AG04450 (cell line): ENCODE results near the gene TMEM31. TPM values are rescaled to one million over a fixed set of nuclear protein-coding genes. Genes with fewer than 3 reads are reported as not detected.

Experiments
- CTCF ChIA-PET: fragments of 300-600, 350-600 bp; formaldehyde crosslinking; extraction: SDS; loops from one replicate; lab custom pipeline; 2022; ENCODE audit warnings: antibody characterized with exemption, inconsistent platforms; lab: Charles Lee
- POLR2A ChIA-PET: fragments of 350-600 bp; formaldehyde crosslinking; extraction: SDS; loops from one replicate; lab custom pipeline; 2021; ENCODE audit warnings: antibody characterized with exemption, inconsistent platforms; lab: Yijun Ruan, JAX
- DNase-seq: peaks from one replicate; pipeline ENCODE4 v3.0.0-alpha.2; 2011; ENCODE audit warnings: low read depth, low spot score
- H3K27ac ChIP-seq: one replicate; pipeline ENCODE4 v1.5.1; 2012; ENCODE audit warnings: low read depth, low read length, control low read depth
- H3K27me3 ChIP-seq: one replicate; pipeline ENCODE4 v1.6.0; 2012; ENCODE audit warnings: low read length; ENCODE audit not compliant: control insufficient read depth, insufficient read depth
- H3K4me3 ChIP-seq: 2 replicates; pipeline ENCODE4 v1.5.1; 2011; ENCODE audit warnings: mild to moderate bottlenecking, low read depth, low read length, control low read depth
- H3K9me3 ChIP-seq: 2 replicates; pipeline ENCODE4 v1.5.1; 2012; ENCODE audit warnings: low read length; ENCODE audit not compliant: control insufficient read depth, insufficient read depth
- CTCF ChIP-seq: IDR thresholded peaks from 2 replicates; pipeline ENCODE4 v1.5.1; 2011; ENCODE audit warnings: low read depth, low read length, control low read depth, inconsistent platforms
- polyA minus RNA-seq: library from RNA; depleted of rRNA, polyadenylated mRNA; stranded (reverse); fragments of >200 nt; gene quantifications from 2 replicates; pipeline ENCODE4 v1.2.3, GENCODE V29; 2011; rRNA and poly(A)+ RNA removed
- polyA plus RNA-seq: library from polyadenylated mRNA; depleted of rRNA; stranded (reverse); fragments of >200 nt; gene quantifications from 2 replicates; pipeline ENCODE4 v1.2.3, GENCODE V29; 2011; rRNA removed

The TMEM31 gene
- not detected in 2 replicates for polyA plus RNA-seq
- not detected in 2 replicates for polyA minus RNA-seq

GRCh38 chrX:103710609-103711008, at the start of gene TMEM31:
TSS of gene TMEM31 (plus strand) at chrX:103710909. CDS start at chrX:103712259, 1,350 bp downstream.
- H3K27me3 ChIP-seq = peaks cover 4% of the 10 kb centered on the region
- ChIA-PET CTCF (interaction anchor here (0.7 to 1.9 kb wide), 10 partner anchors 19 to 1695 kb away, joined by 3 to 11 read pairs (median 4); no protein-coding TSS in a partner anchor), POLR2A (no interaction called here)

DNA sequence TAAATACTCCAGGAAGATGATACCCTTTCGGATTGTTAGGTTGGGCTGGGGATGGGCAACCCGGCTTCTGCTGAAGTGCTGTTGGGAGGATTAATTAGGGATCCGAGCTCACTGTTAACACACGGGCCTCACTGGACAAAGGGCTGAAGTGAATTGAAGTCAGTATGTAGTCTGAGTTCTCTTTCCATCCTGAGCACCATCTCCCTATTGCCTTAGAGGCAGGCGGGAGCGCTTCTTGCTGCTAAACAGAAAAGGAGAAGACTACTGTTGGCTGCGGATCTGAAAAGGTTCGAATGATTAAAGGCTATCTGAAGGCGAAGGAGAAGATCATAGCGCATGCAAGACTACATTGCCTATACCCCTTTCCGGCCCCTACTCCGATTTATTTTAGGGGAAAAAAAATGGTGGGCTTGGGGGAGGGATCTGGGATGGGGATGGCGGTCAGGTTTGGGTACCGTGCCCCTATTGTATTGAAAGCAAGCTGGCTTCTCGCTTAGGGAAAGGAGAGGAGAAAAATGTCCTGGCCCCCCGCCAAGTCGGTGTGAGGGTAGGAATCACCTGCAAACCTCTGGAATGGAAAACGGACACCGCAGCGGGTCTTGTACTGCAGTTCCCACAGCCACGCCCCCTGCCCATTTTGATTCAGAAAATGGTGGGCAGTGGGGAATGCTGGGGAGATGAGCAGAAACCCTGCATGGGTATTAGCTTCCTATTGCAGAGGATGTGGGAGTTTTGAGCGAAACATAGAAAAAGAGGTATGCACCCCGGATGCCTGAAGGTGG, 46.5 kb upstream of the TMEM31 start:
- ChIA-PET CTCF (interaction anchor here (0.6 to 3.0 kb wide), 3 partner anchors 34 to 171 kb away, joined by 3 to 12 read pairs (median 6); no protein-coding TSS in a partner anchor), POLR2A (no interaction called here)
- no peak for DNase-seq
- Histone ChIP-seq H3K4me3 (no peak overlapping the region), H3K27ac (no peak overlapping the region), H3K27me3 (no peaks in the 10 kb centered on the region), H3K9me3 (no peaks in the 10 kb centered on the region)
- no peak for TF ChIP-seq CTCF

More at GRCh38 chrX:103710609-103711008, at the start of gene TMEM31:
- Histone ChIP-seq H3K27ac (no peak within 1 kb of the TSS), H3K9me3 (no peaks in the 10 kb centered on the region), H3K4me3 (no peak within 1 kb of the TSS)
- no peak for DNase-seq
- no peak for TF ChIP-seq CTCF

- DNase-seq = no peak
- no peaks in the 10 kb centered on the region for H3K27me3 ChIP-seq
- POLR2A ChIA-PET = no interaction called here
- no peak overlapping the region for H3K4me3 ChIP-seq
- CTCF ChIA-PET = no interaction called here
- H3K27ac ChIP-seq = no peak overlapping the region
- no peak for TF ChIP-seq CTCF
- no peaks in the 10 kb centered on the region for H3K9me3 ChIP-seq
Measured at GRCh38 chrX:103666202-103667107, 44.3 kb upstream of the TMEM31 start.

GRCh38 chrX:103669745-103670144, 41.0 kb upstream of the TMEM31 start:
- H3K27me3 ChIP-seq = no peaks in the 10 kb centered on the region
- H3K4me3 ChIP-seq = no peak overlapping the region
- H3K9me3 ChIP-seq = no peaks in the 10 kb centered on the region
- POLR2A ChIA-PET = no interaction called here
- DNase-seq = no peak
- H3K27ac ChIP-seq = no peak overlapping the region
- CTCF ChIA-PET = no interaction called here
- TF ChIP-seq CTCF = no peak
